Activated CD8-positive, alpha-beta memory T cell treated with anti-CD3 and anti-CD28 coated beads, Interleukin-2, amount 50 U/mL, for 48 hours (primary cell): Measurements from ENCODE around the gene TNFRSF13B.
"Not testable (repeated sequence)": the region's sequence is repeated elsewhere in the genome, so short reads cannot be mapped to it uniquely, and the experiment has no call there.

ENCODE experiments used
- DNase-seq: peaks from one replicate; pipeline ENCODE4 v3.0.0-alpha.2; 2020

TNFRSF13B gene

DNA sequence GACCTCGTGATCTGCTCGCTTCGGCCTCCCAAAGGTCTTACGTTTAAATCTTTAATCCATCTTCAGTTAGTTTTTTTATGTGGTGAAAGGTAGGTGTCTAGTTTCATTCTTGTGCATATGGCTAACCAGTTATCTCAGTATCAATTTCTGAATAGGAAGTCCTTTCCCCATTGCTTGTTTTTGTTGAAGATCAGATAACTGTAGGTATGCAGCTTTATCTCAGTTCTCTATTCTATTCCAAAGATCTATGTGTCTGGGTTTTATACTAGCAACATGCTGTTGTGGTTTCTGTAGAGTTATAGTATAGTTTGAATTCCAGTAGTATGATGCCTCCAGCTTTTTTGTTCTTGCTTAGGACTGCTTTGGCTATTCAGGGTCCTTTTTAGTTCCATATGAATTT, 65.2 kb downstream of the TNFRSF13B start:
- no peak for DNase-seq

DNA sequence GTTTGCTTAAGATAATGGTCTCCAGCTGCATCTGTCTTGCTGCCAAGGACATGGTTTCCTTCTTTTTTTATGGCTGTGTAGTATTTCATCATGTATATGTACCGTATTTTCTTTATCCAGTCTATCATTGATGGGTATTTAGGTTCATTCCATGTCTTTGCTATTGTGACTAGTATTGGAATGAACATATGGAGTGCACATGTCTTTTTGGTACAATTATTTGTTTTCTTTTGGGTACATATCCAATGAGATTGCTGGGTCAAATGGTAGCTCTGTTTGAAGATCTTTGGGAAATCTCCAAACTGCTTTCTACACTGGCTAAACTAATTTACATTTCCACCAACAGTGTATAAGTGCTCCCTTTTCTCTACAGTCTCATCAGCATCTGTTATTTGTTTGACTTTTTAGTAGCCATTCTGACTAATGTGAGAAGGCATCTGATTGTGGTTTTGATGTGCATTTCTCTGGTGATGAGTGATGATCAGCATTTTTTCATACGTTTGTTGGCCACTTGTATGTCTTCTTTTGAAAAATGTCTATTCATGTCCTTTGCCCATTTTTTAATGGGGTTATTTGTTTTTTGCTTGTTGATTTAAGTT, 66.2 kb downstream of the TNFRSF13B start:
- DNase-seq = no peak

DNA sequence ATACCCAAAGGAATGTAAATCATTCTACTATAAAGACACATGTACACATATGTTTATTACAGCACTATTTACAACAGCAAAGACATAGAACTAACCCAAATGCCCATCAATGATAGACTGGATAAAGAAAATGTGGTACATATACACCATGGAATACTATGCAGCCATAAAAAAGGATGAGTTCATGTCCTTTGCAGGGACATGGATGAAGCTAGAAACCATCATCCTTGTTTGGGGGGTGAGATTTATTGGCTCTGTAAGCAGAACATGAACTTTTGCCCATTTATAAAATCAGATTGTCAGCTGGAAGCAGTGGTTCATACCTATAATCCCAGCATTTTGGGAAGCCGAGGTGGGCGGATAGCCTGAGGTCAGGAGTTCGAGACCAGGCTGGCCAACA, 68.8 kb downstream of the TNFRSF13B start:
- DNase-seq = not testable (repeated sequence)

DNA sequence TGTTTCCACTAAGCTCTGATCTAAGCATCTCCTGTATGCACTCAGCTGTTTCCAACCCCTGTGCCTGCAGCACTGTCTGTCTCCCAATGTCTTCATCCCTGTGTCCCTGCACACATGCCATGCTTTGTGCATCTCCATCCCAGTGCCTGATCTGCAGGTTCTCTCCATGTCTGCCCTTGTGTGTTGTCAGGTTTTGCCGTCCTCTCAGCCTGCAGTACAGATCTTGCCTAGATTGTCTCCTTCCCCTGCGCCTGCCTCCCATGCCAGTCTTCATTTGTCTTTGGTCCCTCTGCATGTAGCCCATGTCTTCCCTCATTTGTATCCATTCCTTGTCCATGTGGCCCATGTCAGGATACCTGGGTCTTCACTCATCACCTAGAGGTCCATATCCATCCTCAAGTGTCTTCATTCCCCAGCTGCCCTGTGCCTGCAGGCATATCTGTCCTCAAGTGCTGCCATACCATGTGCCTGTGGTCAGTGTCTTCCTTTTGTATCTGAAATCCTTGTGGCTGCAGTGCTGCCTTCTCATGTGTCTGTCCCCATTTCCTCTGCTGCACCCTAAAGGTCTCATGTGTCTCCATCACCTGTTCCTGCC, 71.5 kb downstream of the TNFRSF13B start:
- no peak for DNase-seq

DNA sequence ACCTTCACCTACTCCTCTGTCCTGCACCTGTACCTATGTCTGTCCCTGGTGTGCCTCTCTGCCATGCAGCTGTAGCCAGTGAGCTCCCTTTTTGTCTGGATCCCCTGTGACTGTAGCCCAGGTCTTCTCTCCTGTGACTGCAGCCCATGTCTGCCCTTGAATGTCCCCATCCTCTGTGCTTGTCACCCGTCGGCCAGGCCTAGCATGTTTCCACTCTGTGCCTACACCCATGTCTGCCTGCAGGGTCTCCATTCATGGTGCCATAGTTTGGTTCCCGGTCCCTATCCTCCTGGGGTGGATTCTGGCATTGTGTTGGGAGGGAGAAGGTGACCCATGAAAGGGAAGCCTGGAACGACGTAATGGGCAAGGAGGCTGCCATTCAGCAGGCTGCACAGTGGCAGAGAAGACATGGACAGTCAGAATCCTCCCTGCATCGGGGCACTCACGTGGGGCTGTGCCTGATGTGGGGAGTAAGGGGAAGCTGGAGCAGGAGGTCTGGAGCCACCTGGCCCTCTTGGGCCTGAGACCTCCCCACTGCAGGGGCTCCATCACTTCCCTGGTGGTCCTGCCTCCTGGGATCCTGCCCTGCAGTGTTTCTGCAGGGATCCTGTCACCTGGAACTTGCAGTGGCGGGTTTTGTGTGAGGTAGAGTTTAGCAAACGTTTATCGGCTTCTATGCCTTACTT, 74.6 kb downstream of the TNFRSF13B start:
- not testable (repeated sequence) for DNase-seq

DNA sequence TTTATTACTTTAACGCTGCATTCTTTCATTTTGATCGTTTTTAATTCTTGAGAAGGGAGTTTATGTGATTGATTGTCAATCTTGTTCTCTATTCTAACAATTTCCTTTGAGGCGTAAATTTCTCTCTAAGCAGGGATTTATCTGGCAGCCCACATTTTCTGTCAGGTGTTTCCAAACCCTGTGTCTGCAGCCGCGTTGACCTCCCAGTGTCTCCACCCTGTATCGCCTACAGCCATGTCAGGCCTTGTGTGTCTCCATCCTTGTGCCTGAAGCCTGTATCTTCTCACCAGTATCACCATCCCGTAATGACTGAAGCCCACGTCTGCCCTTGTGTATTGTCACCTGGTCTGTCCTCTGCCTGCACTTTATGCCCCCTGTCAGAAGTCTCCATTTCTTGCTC, 75.7 kb downstream of the TNFRSF13B start:
- not testable (repeated sequence) for DNase-seq

DNA sequence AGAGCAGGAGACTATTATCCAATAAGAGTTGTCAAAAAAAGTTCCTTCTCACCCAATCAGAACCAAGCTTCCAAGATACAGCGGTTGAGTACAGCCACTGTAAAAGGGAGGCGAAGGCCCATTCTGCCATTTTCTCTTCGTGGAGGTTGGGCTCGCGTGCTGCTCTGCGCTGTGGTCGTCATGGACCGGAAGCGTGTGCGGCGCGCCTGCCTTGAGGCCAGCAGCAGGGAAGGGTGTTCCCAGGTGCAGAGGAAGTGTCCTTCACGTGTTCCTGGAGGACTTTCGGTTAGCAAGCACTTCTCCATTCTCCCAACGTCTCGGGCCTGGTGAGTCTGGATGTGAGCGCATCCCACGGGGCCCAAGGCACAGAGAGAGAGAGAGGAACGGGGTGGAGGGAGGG, 78.4 kb downstream of the TNFRSF13B start:
- DNase-seq = not testable (repeated sequence)

DNA sequence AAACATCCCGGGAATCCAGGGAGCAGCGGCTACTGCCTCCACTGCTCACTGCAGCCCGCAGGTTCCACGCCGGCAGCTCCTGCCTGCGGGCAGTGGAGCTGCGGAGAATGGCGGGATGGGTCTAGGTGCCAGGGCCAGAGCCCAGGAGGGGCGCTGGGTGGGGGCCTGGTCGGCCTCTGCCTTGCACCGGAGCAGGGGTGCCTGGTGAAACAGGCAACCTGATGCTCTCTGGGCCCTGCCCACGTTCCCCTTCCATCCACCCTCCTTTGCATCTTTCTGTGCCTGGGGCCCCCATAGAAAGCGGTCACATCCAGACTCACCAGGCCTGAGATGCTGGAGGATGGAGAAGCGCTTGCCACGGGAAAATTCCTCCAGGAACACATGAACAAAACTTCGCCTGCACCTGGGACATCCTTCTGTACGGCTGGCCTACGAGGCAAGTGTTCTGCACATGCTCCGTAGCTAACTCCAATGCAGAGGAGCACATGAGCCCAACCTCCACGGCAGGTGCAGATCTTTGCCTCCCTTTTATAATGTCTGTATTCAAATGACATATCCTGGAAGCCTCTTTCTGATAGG, 79.0 kb downstream of the TNFRSF13B start:
- DNase-seq = not testable (repeated sequence)

DNA sequence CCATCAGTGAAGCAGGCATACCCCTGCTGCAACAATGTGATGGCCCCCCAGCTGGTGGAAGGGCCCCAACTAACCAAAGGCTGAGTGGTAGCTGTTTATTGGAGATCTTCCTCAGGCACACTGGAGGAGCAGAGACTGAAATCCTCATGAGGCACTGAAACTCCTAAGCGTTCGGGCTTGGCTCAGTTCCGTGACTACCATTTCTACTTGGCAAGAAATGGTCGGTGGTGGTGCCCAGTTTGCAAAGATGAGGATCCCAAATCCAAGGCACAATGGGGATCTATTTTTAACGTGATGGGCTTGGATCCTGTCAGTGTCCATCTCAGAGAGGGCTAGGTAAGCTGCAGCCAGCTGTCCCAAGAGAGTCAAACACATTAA, 82.8 kb downstream of the TNFRSF13B start:
- DNase-seq = no peak
